ENCODE data around the gene TOMM40L.
"Not testable (repeated sequence)": the region's sequence is repeated elsewhere in the genome, so short reads cannot be mapped to it uniquely, and the experiment has no call there.

DNA sequence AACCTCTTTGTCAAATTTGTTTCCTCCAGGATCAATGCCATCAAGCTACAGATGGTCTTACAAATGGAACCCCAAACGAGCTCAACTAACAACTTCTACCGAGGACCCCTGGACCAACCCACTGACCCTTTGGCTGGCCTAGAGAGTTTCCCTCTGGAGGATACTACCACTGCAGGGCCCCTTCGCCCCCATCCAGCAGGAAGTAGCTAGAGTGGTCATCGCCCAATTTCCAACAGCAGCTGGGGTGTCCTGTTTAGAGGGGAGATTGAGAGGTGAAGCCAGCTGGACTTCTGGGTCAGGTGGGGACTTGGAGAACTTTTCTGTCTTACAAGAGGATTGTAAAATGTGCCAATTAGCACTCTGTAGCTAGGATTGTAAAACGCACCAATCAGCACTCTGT, 31.2 kb downstream of the TOMM40L start:
- not testable (repeated sequence) for TF ChIP-seq POLR2AphosphoS5, POLR2A, SPI1, TAF1, POU2F2 (IDR thresholded peaks at IDR 0.05; ENCODE audit: low read depth, low read length)
